ENCODE results near the gene ATOH8.

DNA sequence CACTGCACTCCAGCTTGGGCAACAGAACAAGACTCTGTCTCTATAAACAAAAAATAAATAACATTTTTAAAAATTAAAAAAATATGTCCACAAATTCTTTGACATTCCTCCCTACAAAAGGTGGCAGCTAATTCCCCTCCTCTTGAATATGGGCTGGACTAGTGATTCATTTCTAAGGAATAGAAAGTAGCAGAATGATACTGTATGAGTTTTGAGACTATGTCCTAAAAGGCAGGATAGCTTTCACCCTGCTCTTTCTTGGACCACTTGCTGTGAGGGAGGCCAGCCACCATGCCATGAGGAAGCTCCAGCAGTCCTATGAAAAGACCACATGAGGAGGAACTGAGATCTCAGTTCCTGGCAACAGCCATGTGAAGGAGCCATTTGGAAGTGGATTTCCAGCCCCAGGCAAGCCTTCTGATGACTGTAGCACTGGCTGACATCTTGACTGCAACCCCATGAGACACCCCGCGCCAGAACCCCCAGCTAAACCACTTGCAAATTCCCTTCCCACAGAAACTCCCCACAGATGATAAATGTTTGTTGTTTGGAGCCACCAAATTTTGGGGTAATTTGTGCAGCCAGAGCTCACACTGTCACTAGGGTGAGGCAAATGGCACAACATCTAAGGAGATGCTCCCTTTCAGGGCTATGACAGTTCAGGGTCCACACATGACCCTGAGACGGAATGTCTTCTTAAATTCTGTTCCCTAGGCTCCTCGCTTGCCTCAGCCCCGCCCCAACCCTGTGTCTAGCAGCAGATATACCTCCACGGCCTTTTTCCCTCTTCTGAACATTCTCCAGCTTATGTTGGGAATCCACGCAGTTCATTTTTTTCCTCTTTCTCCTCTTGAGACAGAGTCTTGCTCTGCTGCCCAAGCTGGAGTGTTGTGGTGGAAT, 17.1 kb upstream of the ATOH8 start:
- TF ChIP-seq CTCF (IDR thresholded peaks at IDR 0.05; ENCODE audit: extremely low read depth in 1 of 2, insufficient read depth in 1 of 2, low read depth in 1 of 2, low read length in 2 of 2) (no peak), EZH2 (IDR thresholded peaks at IDR 0.05; ENCODE audit: borderline replicate concordance, low read depth, low read length, severe bottlenecking) (no peak), MYC (IDR thresholded peaks at IDR 0.05; ENCODE audit: low read depth, low read length) (no peak), POLR2AphosphoS5 (IDR thresholded peaks at IDR 0.05; ENCODE audit: insufficient read depth, low read depth, low read length) (no peak), POLR2A (IDR thresholded peaks at IDR 0.05; ENCODE audit: low read depth, low read length) (no peak)
- TF ChIP-seq, protein P1, sequence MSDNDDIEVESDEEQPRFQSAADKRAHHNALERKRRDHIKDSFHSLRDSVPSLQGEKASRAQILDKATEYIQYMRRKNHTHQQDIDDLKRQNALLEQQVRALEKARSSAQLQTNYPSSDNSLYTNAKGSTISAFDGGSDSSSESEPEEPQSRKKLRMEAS (IDR thresholded peaks at IDR 0.05; ENCODE audit: insufficient read depth, insufficient read length), result no peak

Measured in endothelial cell of umbilical vein (primary cell).